ENCODE measurements around the gene HP1BP3.

Gene HP1BP3

GRCh38 chr1:20729155-20729931 is 57.8 kb downstream of the HP1BP3 start:
- Histone ChIP-seq H3K36me3 (ENCODE audit: control insufficient read depth, insufficient read depth, low read length) (no peaks in the 10 kb centered on the region), H3K9ac (no peak overlapping the region), H3K27me3 (ENCODE audit: control insufficient read depth, insufficient read depth, low read length) (no peaks in the 10 kb centered on the region), H3K27ac (no peak overlapping the region), H3K9me3 (ENCODE audit: control insufficient read depth, low read length) (no peaks in the 10 kb centered on the region), H3K4me3 (ENCODE audit: low read depth, low read length) (no peak overlapping the region), H2AFZ (no peak overlapping the region), H3K4me1 (no peaks in the 10 kb centered on the region), H3K79me2 (no peaks in the 10 kb centered on the region), H3K4me2 (ENCODE audit: low read length) (no peak overlapping the region)
- TF ChIP-seq CTCF (IDR thresholded peaks at IDR 0.05) = no peak

- Histone ChIP-seq H3K27ac (no peak overlapping the region), H3K27me3 (ENCODE audit: control insufficient read depth, insufficient read depth, low read length) (no peaks in the 10 kb centered on the region), H3K4me3 (ENCODE audit: low read depth, low read length) (no peak overlapping the region), H3K4me2 (ENCODE audit: low read length) (no peak overlapping the region), H2AFZ (no peak overlapping the region), H3K36me3 (ENCODE audit: control insufficient read depth, insufficient read depth, low read length) (no peaks in the 10 kb centered on the region), H3K79me2 (no peaks in the 10 kb centered on the region), H3K9me3 (ENCODE audit: control insufficient read depth, low read length) (no peaks in the 10 kb centered on the region), H3K9ac (no peak overlapping the region), H3K4me1 (no peaks in the 10 kb centered on the region)
- no peak for TF ChIP-seq CTCF (IDR thresholded peaks at IDR 0.05)
Observed at GRCh38 chr1:20728371-20729154, 58.5 kb downstream of the HP1BP3 start.

GRCh38 chr1:20727746-20728316 is 59.3 kb downstream of the HP1BP3 start:
- Histone ChIP-seq H3K4me1 (no peaks in the 10 kb centered on the region), H3K27ac (no peak overlapping the region), H3K79me2 (no peaks in the 10 kb centered on the region), H3K4me3 (ENCODE audit: low read depth, low read length) (no peak overlapping the region), H3K9me3 (ENCODE audit: control insufficient read depth, low read length) (no peaks in the 10 kb centered on the region), H3K27me3 (ENCODE audit: control insufficient read depth, insufficient read depth, low read length) (no peaks in the 10 kb centered on the region), H3K4me2 (ENCODE audit: low read length) (no peak overlapping the region), H2AFZ (no peak overlapping the region), H3K36me3 (ENCODE audit: control insufficient read depth, insufficient read depth, low read length) (no peaks in the 10 kb centered on the region), H3K9ac (no peak overlapping the region)
- TF ChIP-seq CTCF (IDR thresholded peaks at IDR 0.05) = no peak

- Histone ChIP-seq H3K9me3 (ENCODE audit: control insufficient read depth, low read length) (no peaks in the 10 kb centered on the region), H3K4me3 (ENCODE audit: low read depth, low read length) (no peak overlapping the region), H3K9ac (no peak overlapping the region), H3K4me1 (no peaks in the 10 kb centered on the region), H2AFZ (no peak overlapping the region), H3K36me3 (ENCODE audit: control insufficient read depth, insufficient read depth, low read length) (no peaks in the 10 kb centered on the region), H3K79me2 (no peaks in the 10 kb centered on the region), H3K4me2 (ENCODE audit: low read length) (no peak overlapping the region), H3K27me3 (ENCODE audit: control insufficient read depth, insufficient read depth, low read length) (no peaks in the 10 kb centered on the region), H3K27ac (no peak overlapping the region)
- TF ChIP-seq CTCF (IDR thresholded peaks at IDR 0.05) = no peak
Observed at GRCh38 chr1:20726932-20727745, 60.0 kb downstream of the HP1BP3 start.
